H1 (cell line): ENCODE results near the gene CHST2. TPM values are rescaled to one million over a fixed set of nuclear protein-coding genes. Genes with fewer than 3 reads are reported as not detected.

ENCODE experiments used
- BCL11A ChIP-seq, 2 experiments: IDR thresholded peaks; one replicate each; pipeline ENCODE4 v1.6.1; 2011; ENCODE audit warnings: low read depth in 2 of 2, low read length in 2 of 2, mild to moderate bottlenecking in 2 of 2
- KDM1A ChIP-seq: fragments of 200-600, 300-600 bp; sonication (generic); IDR thresholded peaks from 2 replicates; pipeline ENCODE4 v1.7.1; 2016; ENCODE audit warnings: mild to moderate bottlenecking, low read length, borderline replicate concordance
- polyA plus RNA-seq, 7 experiments: library from polyadenylated mRNA; depleted of rRNA in 3 of 7; stranded (reverse) in 5 of 7; unstranded in 2 of 7; fragments of >200 nt in 5 of 7; fragments of 200-250 nt in 2 of 7; gene quantifications; 1 replicate in 5 of 7; 2 replicates in 1 of 7; 4 replicates in 1 of 7; pipeline versions ENCODE4 v1.2.1 to v1.2.3, GENCODE V29; 2011 to 2013; ENCODE audit warnings: missing spikeins in 2 of 7, mixed read lengths in 2 of 7
- total RNA-seq: library from RNA; stranded (reverse); fragmentation: NEBNext Ultra II Directional; extraction: Animal tissue kit (Norgen Biotek cat#: 25700); gene quantifications from 2 replicates; pipeline ENCODE4 v1.2.1, GENCODE V29; 2021

Gene CHST2
- total and polyA plus RNA-seq, 2 of the 8 experiments (the other 6 are each of a cell fraction or from before 2014, with no cell fraction given), result 3.2 to 15.1 TPM

DNA sequence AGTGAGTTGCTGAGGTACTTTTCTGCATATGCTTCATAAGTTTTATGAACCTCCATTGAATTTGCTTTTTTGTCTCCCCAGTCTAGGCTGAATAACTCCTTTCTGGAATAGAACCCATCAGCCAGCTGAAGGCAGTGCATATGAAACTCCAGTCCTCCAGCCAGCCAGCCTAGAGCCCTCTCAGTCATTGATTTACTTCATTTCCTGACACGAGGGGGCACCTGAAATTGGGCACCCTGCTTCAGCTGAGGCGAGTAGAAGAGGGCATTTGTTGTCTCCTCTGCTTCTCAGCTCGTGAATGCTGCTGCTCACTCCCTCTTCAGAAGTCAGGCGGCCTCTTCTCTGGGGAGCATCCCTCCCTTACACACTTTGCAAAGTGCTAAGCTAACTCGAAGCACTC, 32.5 kb downstream of the CHST2 start (continued):
- TF ChIP-seq BCL11A (IDR thresholded peaks at IDR 0.05; ENCODE audit: low read depth in 2 of 2, low read length in 2 of 2), result no peak
- no peak for TF ChIP-seq KDM1A
